GM23248 (cell line): ENCODE measurements around the gene MXRA8.

ENCODE experiments used
- EZH2 ChIP-seq: fragments of 200-600 bp; sonication (generic); IDR thresholded peaks from 2 replicates; pipeline ENCODE4 v1.6.1; 2018; ENCODE audit warnings: antibody characterized with exemption, mild to moderate bottlenecking; ENCODE audit not compliant: insufficient read depth, poor library complexity, severe bottlenecking
- EZH2phosphoT487 ChIP-seq: fragments of 200-600 bp; sonication (generic); IDR thresholded peaks from 2 replicates; pipeline ENCODE4 v1.6.1; 2018; ENCODE audit warnings: antibody characterized with exemption, moderate library complexity, mild to moderate bottlenecking, low read depth; ENCODE audit not compliant: insufficient read depth

DNA sequence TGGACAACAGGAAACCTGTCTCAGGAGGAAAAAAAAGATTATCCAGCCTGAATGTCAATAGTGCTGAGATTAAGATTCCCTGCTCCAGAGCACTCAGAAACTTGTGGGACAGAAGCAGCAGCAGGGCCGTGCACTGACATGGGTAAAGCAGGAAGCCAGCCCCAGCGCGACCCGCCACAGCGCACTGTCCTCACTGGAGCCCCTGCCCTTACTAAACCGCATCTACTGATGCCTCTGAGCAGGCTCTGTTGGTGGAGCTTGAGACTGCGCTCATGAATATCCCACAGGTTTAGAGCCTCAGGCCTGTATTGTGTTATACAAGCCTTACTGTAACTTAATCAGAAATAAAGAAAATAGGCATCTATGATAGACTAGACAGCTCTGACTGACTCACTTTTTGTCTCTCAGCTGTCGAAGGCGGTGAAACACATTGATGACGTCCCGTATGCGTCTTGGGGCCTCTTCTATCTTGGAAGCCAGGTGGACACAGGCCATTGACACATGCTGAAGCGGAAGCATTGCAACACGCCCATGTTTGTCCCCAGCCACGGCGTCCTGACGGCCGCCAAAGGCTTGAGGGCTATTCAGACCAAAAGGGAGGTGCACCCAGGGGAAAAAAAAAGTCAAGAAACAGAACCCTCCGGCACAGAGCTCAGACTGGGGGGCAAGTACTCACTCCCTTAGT is 39.6 kb upstream of the MXRA8 start:
- TF ChIP-seq EZH2 (no peak), EZH2phosphoT487 (no peak)
